HG03575 (cell line): ENCODE data around the gene SVIL.
"Not testable (repeated sequence)": the region's sequence is repeated elsewhere in the genome, so short reads cannot be mapped to it uniquely, and the experiment has no call there.

Source experiments
- ATAC-seq: cut with Tn5 transposase; IDR thresholded peaks from one replicate; pipeline ENCODE4 v1.9.1; 2021; ENCODE audit not compliant: unreplicated experiment, insufficient number of reproducible peaks, low FRiP score; ENCODE audit errors: extremely low read depth

Gene SVIL

GRCh38 chr10:29587102-29587749 lies 47.5 kb downstream of the SVIL start:
- not testable (repeated sequence) for ATAC-seq

- ATAC-seq, result no peak
These were observed 48.3 kb downstream of the SVIL start for GRCh38 chr10:29586509-29586908.

- no peak for ATAC-seq
These were observed 49.2 kb downstream of the SVIL start for GRCh38 chr10:29585488-29585976.

- ATAC-seq, result no peak
These were observed 50.3 kb downstream of the SVIL start for GRCh38 chr10:29584436-29584835.

- ATAC-seq, result no peak
These were observed 51.1 kb downstream of the SVIL start for GRCh38 chr10:29583674-29584073.

GRCh38 chr10:29582769-29583168 lies 52.0 kb downstream of the SVIL start:
- ATAC-seq, result not testable (repeated sequence)

GRCh38 chr10:29579455-29579970 lies 55.3 kb downstream of the SVIL start:
- no peak for ATAC-seq

- ATAC-seq, result no peak
These were observed 56.3 kb downstream of the SVIL start for GRCh38 chr10:29578457-29578856.

- ATAC-seq, result no peak
These were observed 58.1 kb downstream of the SVIL start for GRCh38 chr10:29576681-29577080.

- ATAC-seq, result no peak
These were observed 59.7 kb downstream of the SVIL start for GRCh38 chr10:29575098-29575455.

- not testable (repeated sequence) for ATAC-seq
These were observed 60.3 kb downstream of the SVIL start for GRCh38 chr10:29574212-29575097.

GRCh38 chr10:29570248-29570647 lies 64.5 kb downstream of the SVIL start:
- ATAC-seq, result not testable (repeated sequence)

- no peak for ATAC-seq
These were observed 65.0 kb downstream of the SVIL start for GRCh38 chr10:29569795-29570194.

- ATAC-seq, result no peak
These were observed 67.8 kb downstream of the SVIL start for GRCh38 chr10:29567003-29567402.

- ATAC-seq, result not testable (repeated sequence)
These were observed 68.6 kb downstream of the SVIL start for GRCh38 chr10:29566209-29566608.

- no peak for ATAC-seq
These were observed 71.2 kb downstream of the SVIL start for GRCh38 chr10:29563420-29564035.

GRCh38 chr10:29563006-29563405 lies 71.8 kb downstream of the SVIL start:
- peak; percentile 77 for ATAC-seq

- ATAC-seq, result no peak
These were observed 74.8 kb downstream of the SVIL start for GRCh38 chr10:29559996-29560395.

GRCh38 chr10:29557665-29558064 lies 77.1 kb downstream of the SVIL start:
- ATAC-seq, result no peak
